Activated T-helper 17 cell treated with anti-CD3 and anti-CD28 coated beads, Interleukin-2, amount 50 U/mL, for 72 hours (primary cell): ENCODE measurements around the gene MARCHF11. TPM values are rescaled to one million over a fixed set of nuclear protein-coding genes. Genes with fewer than 3 reads are reported as not detected.

Experiments used
- ATAC-seq: fragments of 150-1000 bp; cut with Tn5 transposase; replicated peaks from 2 replicates; pipeline ENCODE4 v1.10.0; 2021; ENCODE audit warnings: mild to moderate bottlenecking, moderate library complexity
- H3K27ac Mint-ChIP-seq: one replicate; pipeline ENCODE4 v1.8.0; 2022; ENCODE audit warnings: mixed read lengths
- H3K27me3 Mint-ChIP-seq: one replicate; pipeline ENCODE4 v1.8.0; 2022; ENCODE audit warnings: mixed read lengths
- H3K36me3 Mint-ChIP-seq: one replicate; pipeline ENCODE4 v1.8.0; 2022; ENCODE audit warnings: low read depth, mild to moderate bottlenecking, mixed read lengths
- H3K4me1 Mint-ChIP-seq: one replicate; pipeline ENCODE4 v1.8.0; 2022; ENCODE audit warnings: mixed read lengths
- H3K4me3 Mint-ChIP-seq: one replicate; pipeline ENCODE4 v1.8.0; 2022; ENCODE audit warnings: mild to moderate bottlenecking, mixed read lengths
- H3K9me3 Mint-ChIP-seq: one replicate; pipeline ENCODE4 v1.8.0; 2022; ENCODE audit warnings: mixed read lengths
- total RNA-seq, 2 donors: library from RNA; stranded (reverse); gene quantifications; one replicate each; pipeline ENCODE4 v1.2.3, GENCODE V29; 2022

The MARCHF11 gene
- total RNA-seq, 2 donors from 2014 or later = not detected

DNA sequence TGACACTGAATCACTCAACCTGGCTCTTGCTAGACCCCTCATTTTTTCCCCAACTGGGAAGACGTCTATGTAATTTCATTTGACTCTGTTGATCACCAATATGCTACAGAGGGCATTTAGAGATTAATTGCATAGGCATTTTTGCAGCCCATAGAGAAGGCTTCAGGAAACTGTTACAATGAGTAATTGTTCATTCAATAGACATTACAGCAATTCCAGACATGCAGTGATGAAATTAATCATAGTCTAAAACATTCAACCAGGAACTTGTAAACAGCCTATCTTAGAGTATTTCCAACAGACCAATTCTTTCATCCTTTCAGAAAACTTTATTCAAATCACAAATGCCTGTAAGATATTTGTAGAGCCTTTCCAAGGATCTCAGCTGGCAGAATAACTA is 122.3 kb downstream of the MARCHF11 start:
- Mint-ChIP-seq H3K27ac (no peak overlapping the region), H3K9me3 (peaks cover 12% of the 10 kb centered on the region), H3K4me3 (no peak overlapping the region), H3K4me1 (no peaks in the 10 kb centered on the region), H3K27me3 (no peaks in the 10 kb centered on the region), H3K36me3 (no peaks in the 10 kb centered on the region)
- ATAC-seq = no peak

DNA sequence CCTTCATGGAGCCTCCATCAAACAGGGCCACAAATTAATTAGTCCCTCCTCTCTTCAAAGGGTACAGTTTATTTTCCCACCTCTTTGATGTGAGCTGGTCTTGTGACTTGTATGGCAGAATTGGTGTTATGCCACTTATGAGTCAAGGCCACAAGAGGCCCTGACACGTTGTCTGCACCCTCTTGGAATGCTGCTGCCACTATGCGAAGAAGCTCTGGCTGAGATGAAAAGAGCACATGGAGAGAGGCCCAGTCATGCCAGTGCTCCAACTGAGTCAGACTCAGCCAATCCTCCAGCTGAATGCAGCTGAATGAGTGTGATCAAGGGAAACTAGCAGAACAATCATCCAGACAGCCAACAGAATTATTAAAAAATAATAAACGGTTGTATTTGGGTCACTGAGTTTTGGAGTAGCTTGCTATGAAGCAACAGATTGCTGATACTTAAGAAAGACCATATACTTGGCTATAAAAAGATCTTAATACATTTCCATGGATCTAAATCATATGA is 128.3 kb downstream of the MARCHF11 start:
- no peak for ATAC-seq
- Mint-ChIP-seq H3K27ac (no peak overlapping the region), H3K9me3 (peaks cover 9% of the 10 kb centered on the region), H3K27me3 (no peaks in the 10 kb centered on the region), H3K36me3 (no peaks in the 10 kb centered on the region), H3K4me3 (no peak overlapping the region), H3K4me1 (no peaks in the 10 kb centered on the region)

DNA sequence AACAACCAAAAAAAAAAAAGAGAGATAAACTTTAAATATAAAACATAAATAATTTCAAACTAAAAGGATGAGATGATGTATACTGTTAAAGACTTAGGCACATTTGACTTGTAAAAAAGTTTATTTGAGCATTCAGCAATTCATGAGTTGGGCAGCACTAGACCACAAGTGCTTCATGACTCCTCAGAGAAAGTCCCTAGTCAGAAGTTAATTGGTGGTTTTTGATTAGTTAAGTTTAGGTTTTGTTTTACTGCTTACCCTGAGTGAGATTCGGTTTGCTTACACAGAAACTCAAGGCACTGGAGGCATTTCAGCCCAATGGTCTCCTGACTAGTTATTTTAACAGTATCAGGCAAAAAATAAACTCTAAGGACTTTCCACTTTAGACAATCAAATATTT is 129.2 kb downstream of the MARCHF11 start:
- Mint-ChIP-seq H3K27ac (no peak overlapping the region), H3K4me3 (no peak overlapping the region), H3K4me1 (no peaks in the 10 kb centered on the region), H3K36me3 (no peaks in the 10 kb centered on the region), H3K27me3 (no peaks in the 10 kb centered on the region), H3K9me3 (peaks cover 10% of the 10 kb centered on the region)
- no peak for ATAC-seq

DNA sequence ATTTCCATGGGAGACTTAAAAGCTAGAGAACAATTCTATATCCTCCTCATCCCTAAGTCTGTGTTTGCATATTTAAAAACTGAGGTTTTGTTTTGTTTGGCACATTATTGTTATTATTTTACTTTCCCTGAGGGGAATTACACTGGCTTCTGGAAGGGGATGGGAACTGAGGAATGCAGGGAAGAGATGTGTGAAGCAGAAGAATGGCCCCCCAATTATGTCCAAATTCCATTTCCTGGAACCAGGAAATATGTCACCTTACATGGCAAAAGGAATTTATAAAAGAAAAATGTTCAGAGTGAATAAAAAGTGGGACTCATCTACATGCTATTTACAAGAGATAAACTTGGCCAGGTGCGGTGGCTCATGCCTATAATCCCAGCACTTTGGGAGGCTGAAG is 129.8 kb downstream of the MARCHF11 start:
- no peaks in the 10 kb centered on the region for H3K27me3 Mint-ChIP-seq
- H3K27ac Mint-ChIP-seq = no peak overlapping the region
- no peaks in the 10 kb centered on the region for H3K36me3 Mint-ChIP-seq
- no peak overlapping the region for H3K4me3 Mint-ChIP-seq
- H3K4me1 Mint-ChIP-seq = no peaks in the 10 kb centered on the region
- no peak for ATAC-seq
- H3K9me3 Mint-ChIP-seq = peaks cover 10% of the 10 kb centered on the region

DNA sequence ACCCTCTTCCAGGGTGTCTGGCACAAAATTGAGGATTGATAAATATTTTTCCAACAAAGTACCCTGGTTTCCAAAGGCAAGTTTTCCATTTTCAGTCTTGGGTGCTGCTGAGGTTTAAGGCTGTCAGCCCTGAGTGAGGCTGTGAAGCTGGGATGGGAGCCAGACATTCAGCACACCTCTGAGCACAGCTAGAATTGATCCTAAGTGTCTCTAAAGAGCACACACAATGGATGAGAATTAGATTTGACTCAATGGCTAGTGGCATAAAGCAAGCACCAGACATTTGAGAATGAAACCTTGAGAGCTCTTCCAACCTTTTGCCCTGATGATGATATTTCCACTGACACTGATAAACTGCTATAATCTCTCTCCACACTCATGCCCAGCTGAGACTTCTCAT is 131.5 kb downstream of the MARCHF11 start:
- Mint-ChIP-seq H3K27ac (no peak overlapping the region), H3K4me3 (no peak overlapping the region), H3K27me3 (no peaks in the 10 kb centered on the region), H3K4me1 (no peaks in the 10 kb centered on the region), H3K9me3 (peaks cover 13% of the 10 kb centered on the region), H3K36me3 (no peaks in the 10 kb centered on the region)
- ATAC-seq = no peak

DNA sequence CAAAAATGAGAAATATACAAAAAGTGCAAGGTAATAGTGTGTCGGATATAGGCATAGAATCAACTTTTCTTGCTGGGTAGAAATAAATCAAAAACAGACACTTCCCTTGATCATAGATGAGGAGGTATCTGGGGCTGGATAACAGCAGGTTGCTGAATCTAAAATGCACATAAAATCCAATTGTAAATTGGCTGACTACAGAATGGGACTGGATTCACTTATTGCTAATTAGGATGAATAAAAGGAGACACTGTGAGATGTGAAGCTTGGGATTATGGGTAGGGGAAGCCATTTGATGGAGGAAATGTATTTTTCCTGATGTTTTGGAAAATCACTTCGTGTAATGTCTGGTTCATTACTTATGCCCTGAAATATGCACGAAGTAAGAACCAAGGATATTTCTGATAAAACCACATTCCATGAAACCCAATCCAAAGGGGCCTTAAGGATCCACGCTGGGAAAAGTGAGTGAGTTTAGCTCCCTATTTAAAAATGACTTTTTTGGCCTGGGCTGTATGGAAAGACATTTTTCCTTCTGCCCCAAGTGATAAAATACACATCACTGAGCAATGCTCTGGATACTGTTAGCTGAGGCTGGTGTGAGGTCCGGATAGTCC is 136.1 kb downstream of the MARCHF11 start:
- Mint-ChIP-seq H3K27me3 (no peaks in the 10 kb centered on the region), H3K9me3 (peaks cover 17% of the 10 kb centered on the region), H3K36me3 (no peaks in the 10 kb centered on the region), H3K27ac (no peak overlapping the region), H3K4me1 (no peaks in the 10 kb centered on the region), H3K4me3 (no peak overlapping the region)
- ATAC-seq = no peak

DNA sequence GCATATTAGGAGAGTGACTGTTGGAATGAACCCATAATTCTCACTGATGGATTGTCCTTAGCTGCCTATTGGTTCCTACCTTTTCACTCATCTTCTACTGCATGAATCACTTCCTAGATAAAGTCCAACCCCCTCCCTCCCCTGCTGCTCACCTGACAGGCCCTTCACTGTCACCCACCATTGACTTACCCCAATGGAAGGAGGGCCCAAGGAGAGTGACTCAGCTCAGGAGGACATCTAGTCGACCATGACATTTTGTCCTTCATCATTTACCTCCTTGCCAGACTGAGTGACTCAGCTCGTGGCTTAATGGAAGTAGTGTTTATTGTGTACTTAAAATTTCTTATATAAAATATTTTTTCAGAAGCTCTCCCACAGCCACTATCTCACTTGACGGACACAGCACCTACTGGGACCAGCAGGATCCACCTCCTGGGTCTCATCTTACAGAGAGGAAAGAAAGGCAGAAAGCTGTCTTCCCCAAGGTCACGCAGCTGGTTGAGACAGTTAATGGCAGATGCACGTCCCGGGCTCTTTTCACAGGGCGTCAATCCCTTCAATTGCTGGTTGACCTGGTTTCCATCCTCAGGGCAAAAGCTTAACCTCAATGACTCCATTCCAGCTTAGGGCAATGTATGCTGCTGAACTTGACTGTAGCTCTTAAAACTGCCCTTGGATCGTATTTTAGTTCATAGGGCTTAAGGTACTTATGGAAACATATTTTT is 142.3 kb downstream of the MARCHF11 start:
- Mint-ChIP-seq H3K4me1 (no peaks in the 10 kb centered on the region), H3K9me3 (peaks cover 5% of the 10 kb centered on the region), H3K36me3 (no peaks in the 10 kb centered on the region), H3K4me3 (no peak overlapping the region), H3K27me3 (no peaks in the 10 kb centered on the region), H3K27ac (no peak overlapping the region)
- no peak for ATAC-seq

DNA sequence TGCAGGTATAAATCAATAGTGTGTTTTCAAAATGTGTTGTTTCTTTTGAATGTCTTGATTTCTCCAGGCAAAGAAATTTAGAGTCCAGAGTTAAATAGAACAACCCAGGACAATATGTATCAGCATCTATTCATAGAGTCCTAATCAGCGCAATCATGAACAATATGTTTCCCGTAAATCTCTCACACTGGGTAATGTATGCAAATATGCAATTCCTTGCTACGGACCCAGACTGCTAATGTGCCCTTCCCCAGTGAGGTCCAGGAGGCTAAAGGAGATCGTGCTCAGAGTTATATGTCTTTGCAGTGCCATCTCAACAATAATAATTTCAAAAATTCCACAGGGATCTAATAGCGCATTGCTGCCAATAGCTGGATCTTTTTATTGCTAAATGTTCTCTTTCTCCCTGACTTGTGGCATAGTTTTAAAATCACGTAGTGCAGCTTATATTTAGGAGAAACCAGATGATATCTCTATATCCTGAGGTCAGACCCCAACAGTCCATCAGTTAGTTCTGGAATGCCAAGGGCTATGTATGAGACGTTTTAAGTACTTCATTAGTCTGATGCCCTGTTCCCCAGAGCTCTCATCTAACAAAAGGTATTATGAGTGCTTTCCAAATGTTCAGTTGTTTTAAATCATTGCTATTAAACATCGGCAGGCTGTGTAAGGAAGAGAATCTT is 145.1 kb downstream of the MARCHF11 start:
- Mint-ChIP-seq H3K9me3 (no peaks in the 10 kb centered on the region), H3K27ac (no peak overlapping the region), H3K27me3 (no peaks in the 10 kb centered on the region), H3K4me1 (no peaks in the 10 kb centered on the region), H3K36me3 (no peaks in the 10 kb centered on the region), H3K4me3 (no peak overlapping the region)
- no peak for ATAC-seq

DNA sequence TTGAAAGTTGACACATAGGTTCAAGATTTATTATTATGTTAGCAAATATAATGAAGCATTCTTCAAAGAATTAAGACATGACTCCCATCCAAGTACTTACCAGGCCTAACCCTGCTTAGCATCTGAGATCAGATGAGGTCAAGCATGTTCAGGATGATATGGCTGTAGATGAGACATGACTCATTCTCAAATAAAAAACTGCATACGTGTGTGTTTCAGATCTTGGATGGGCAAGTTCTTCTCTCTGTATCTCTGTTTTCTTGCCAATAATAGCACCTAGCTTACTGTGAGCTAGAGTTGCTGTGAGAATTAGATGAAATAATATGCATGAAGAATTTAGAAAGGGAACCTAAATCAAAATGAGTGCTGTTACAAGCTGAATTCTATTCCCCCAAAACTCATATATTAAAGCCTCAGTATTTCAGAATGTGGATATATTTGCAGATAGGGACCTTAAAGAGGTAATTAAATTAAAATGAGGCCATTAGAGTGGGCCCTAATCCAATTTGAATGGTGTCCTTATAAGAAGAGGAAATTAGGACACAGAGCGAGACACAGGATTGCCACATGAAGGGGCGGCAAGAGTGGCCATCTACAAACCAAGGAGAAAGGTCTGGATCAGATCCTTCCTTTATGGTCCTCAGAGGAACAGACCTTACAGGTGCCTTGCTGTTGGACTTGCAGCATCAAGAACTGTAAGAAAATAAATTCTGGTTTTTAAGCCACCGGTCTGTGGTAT is 146.2 kb downstream of the MARCHF11 start:
- H3K4me1 Mint-ChIP-seq = no peaks in the 10 kb centered on the region
- no peak overlapping the region for H3K27ac Mint-ChIP-seq
- no peaks in the 10 kb centered on the region for H3K9me3 Mint-ChIP-seq
- H3K4me3 Mint-ChIP-seq = no peak overlapping the region
- no peaks in the 10 kb centered on the region for H3K27me3 Mint-ChIP-seq
- no peak for ATAC-seq
- no peaks in the 10 kb centered on the region for H3K36me3 Mint-ChIP-seq

DNA sequence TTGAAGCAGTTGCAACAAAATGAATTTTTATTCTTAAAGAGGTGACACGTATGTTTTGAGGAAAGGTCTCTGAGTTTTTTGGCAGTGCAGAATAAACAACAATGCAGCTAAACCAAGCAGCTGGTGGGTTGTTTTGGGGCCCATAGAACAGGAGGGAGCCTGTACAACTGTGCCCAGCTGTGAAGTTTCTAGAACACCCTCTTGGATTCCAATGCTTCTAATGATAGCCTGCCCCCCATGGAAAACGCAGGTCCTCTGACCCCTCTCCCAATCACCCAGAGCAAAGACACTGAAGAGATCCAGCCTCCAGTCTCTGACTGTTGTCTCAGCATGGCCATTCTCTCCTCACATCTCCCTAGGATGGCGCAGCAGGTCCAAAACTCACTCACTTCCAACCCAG is 150.9 kb downstream of the MARCHF11 start:
- Mint-ChIP-seq H3K4me1 (no peaks in the 10 kb centered on the region), H3K27me3 (no peaks in the 10 kb centered on the region), H3K9me3 (no peaks in the 10 kb centered on the region), H3K4me3 (no peak overlapping the region), H3K27ac (no peak overlapping the region), H3K36me3 (no peaks in the 10 kb centered on the region)
- no peak for ATAC-seq

DNA sequence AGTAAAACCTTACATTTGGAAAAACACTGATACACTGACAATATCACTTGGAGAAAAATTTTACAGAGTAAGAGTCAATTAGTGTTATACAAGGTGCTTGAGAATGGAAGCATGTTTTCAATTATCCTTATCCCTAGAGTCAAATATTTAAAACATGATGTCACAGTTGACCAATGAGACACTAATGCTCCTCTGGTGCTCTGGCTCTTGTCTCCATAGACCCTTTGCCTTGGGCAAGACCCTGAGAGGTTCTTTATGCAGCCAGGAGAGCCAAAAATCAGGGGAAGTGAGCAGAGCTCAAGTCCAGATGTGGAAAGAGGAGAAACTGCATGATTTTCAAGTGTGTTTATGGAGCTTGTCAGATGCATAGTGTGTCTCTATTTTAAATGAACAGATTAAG is 153.9 kb downstream of the MARCHF11 start:
- Mint-ChIP-seq H3K36me3 (no peaks in the 10 kb centered on the region), H3K4me1 (no peaks in the 10 kb centered on the region), H3K27me3 (no peaks in the 10 kb centered on the region), H3K9me3 (peaks cover 3% of the 10 kb centered on the region), H3K4me3 (no peak overlapping the region), H3K27ac (no peak overlapping the region)
- no peak for ATAC-seq

DNA sequence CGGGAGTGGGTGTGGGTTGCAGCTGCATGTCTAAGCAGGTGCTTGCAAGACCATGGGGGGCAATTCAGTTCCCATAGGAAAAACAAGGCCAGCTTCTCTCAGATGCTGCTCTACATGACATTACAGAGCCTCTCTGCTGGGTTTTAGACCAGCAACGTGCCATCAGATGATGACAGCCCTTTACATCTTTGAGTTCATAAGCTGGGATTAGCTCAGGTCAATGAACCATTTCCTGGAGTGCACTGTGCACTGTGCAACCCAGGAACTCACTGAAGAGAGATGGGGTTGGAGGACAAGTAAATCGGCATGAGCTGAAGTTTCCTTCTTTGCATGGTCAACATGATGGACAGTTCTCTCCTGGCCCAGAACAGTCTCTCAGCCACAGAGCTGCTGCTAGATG is 160.6 kb downstream of the MARCHF11 start:
- no peak for ATAC-seq
- no peak overlapping the region for H3K4me3 Mint-ChIP-seq
- no peaks in the 10 kb centered on the region for H3K36me3 Mint-ChIP-seq
- H3K27me3 Mint-ChIP-seq = no peaks in the 10 kb centered on the region
- H3K4me1 Mint-ChIP-seq = no peaks in the 10 kb centered on the region
- peaks cover 14% of the 10 kb centered on the region for H3K9me3 Mint-ChIP-seq
- H3K27ac Mint-ChIP-seq = no peak overlapping the region

DNA sequence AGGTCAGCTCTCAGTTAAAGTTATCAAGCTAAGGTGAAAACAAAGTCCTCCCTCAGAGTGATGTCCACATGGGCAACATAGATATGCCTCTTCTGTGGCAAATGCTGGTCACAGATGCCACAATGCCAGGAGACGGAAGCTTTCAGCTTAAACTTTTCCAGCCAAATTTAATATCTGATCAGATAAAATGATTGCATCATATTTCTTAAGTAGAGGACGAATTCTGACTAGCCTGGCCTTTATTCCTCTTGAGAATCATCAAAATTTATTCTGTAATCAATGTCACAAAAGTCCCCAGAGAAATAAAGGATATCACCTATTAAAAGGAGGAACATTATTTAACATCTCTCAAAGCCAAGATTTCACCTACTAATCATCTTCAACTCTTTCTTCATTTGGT is 161.9 kb downstream of the MARCHF11 start:
- Mint-ChIP-seq H3K4me1 (no peaks in the 10 kb centered on the region), H3K27me3 (no peaks in the 10 kb centered on the region), H3K36me3 (no peaks in the 10 kb centered on the region), H3K9me3 (peaks cover 14% of the 10 kb centered on the region), H3K4me3 (no peak overlapping the region), H3K27ac (no peak overlapping the region)
- ATAC-seq = no peak
